H9 (cell line): ENCODE measurements around the gene PRKAG2. TPM values are rescaled to one million over a fixed set of nuclear protein-coding genes. Genes with fewer than 3 reads are reported as not detected.
A peak's percentile ranks its signal among the peaks of the same experiment; 100 is the strongest.

Experiments
- DNase-seq: peaks from one replicate; pipeline ENCODE4 v3.0.0-alpha.2; 2017
- H2AFZ ChIP-seq: one replicate; pipeline ENCODE4 v1.6.1; 2013; ENCODE audit warnings: mild to moderate bottlenecking, low read length, control low read depth, moderate library complexity
- H2AK5ac ChIP-seq: 2 replicates; pipeline ENCODE4 v1.6.1; 2013; ENCODE audit warnings: low read length, control low read depth, mixed read lengths; ENCODE audit not compliant: insufficient read length
- H2BK120ac ChIP-seq: one replicate; pipeline ENCODE4 v1.6.1; 2013; ENCODE audit warnings: low read depth, mild to moderate bottlenecking, low read length, control low read depth, inconsistent platforms; ENCODE audit not compliant: poor library complexity, severe bottlenecking
- H2BK12ac ChIP-seq: 2 replicates; pipeline ENCODE4 v1.6.1; 2013; ENCODE audit warnings: low read length, control low read depth, mixed read lengths, low read depth; ENCODE audit not compliant: insufficient read length
- H2BK15ac ChIP-seq: 2 replicates; pipeline ENCODE4 v1.6.1; 2013; ENCODE audit warnings: low read depth, low read length, control low read depth
- H2BK20ac ChIP-seq: one replicate; pipeline ENCODE4 v1.6.1; 2013; ENCODE audit warnings: low read depth, mild to moderate bottlenecking, low read length, control low read depth, inconsistent platforms; ENCODE audit not compliant: poor library complexity, severe bottlenecking
- H2BK5ac ChIP-seq: 2 replicates; pipeline ENCODE4 v1.6.1; 2013; ENCODE audit warnings: low read length, control low read depth, mixed read lengths; ENCODE audit not compliant: insufficient read length
- H3K14ac ChIP-seq: 2 replicates; pipeline ENCODE4 v1.6.1; 2013; ENCODE audit warnings: low read length, control low read depth; ENCODE audit not compliant: insufficient read depth
- H3K18ac ChIP-seq: 2 replicates; pipeline ENCODE4 v1.6.1; 2013; ENCODE audit warnings: low read depth, mild to moderate bottlenecking, mixed read lengths, low read length, control low read depth; ENCODE audit not compliant: insufficient read length
- H3K23ac ChIP-seq: 2 replicates; pipeline ENCODE4 v1.6.1; 2013; ENCODE audit warnings: low read length, control low read depth, mixed read lengths, low read depth; ENCODE audit not compliant: insufficient read length
- H3K23me2 ChIP-seq: 2 replicates; pipeline ENCODE4 v1.6.1; 2013; ENCODE audit warnings: low read depth, mild to moderate bottlenecking, mixed read lengths, low read length, control low read depth; ENCODE audit not compliant: insufficient read length, poor library complexity, severe bottlenecking
- H3K27ac ChIP-seq: 2 replicates; pipeline ENCODE4 v1.5.1; 2013; ENCODE audit warnings: low read length, control low read depth, mixed read lengths, low read depth; ENCODE audit not compliant: insufficient read length
- H3K27me3 ChIP-seq: 2 replicates; pipeline ENCODE4 v1.6.1; 2013; ENCODE audit warnings: low read length, control low read depth, inconsistent platforms; ENCODE audit not compliant: insufficient read depth
- H3K4ac ChIP-seq: 2 replicates; pipeline ENCODE4 v1.6.1; 2013; ENCODE audit warnings: low read depth, mild to moderate bottlenecking, control low read depth, inconsistent platforms, low read length, moderate library complexity
- H3K4me1 ChIP-seq: 2 replicates; pipeline ENCODE4 v1.6.1; 2013; ENCODE audit warnings: low read length, control low read depth, inconsistent platforms; ENCODE audit not compliant: insufficient read depth
- H3K4me2 ChIP-seq: 2 replicates; pipeline ENCODE4 v1.6.1; 2013; ENCODE audit warnings: low read length, control low read depth, mixed read lengths; ENCODE audit not compliant: insufficient read length, insufficient read depth
- H3K56ac ChIP-seq: 2 replicates; pipeline ENCODE4 v1.6.1; 2013; ENCODE audit warnings: low read depth, mild to moderate bottlenecking, mixed read lengths, low read length, control low read depth; ENCODE audit not compliant: insufficient read length
- H3K79me1 ChIP-seq: 2 replicates; pipeline ENCODE4 v1.6.1; 2013; ENCODE audit warnings: low read depth, mild to moderate bottlenecking, moderate library complexity, low read length, control low read depth, inconsistent platforms; ENCODE audit not compliant: insufficient read depth, poor library complexity, severe bottlenecking
- H3K79me2 ChIP-seq: 2 replicates; pipeline ENCODE4 v1.6.1; 2013; ENCODE audit warnings: low read length, control low read depth, inconsistent platforms; ENCODE audit not compliant: insufficient read depth
- H3K9ac ChIP-seq: 2 replicates; pipeline ENCODE4 v1.6.1; 2013; ENCODE audit warnings: low read length, control low read depth, mixed read lengths; ENCODE audit not compliant: insufficient read length; ENCODE audit errors: extremely low read depth
- H3K9me3 ChIP-seq: one replicate; pipeline ENCODE4 v1.6.1; 2013; ENCODE audit warnings: low read depth, low read length, inconsistent platforms; ENCODE audit not compliant: control insufficient read depth
- H3T11ph ChIP-seq: one replicate; pipeline ENCODE4 v1.6.1; 2013; ENCODE audit warnings: mild to moderate bottlenecking, low read length, control low read depth, inconsistent platforms
- H4K20me1 ChIP-seq: one replicate; pipeline ENCODE4 v1.6.1; 2013; ENCODE audit not compliant: control insufficient read depth, insufficient read length, insufficient read depth
- H4K5ac ChIP-seq: 2 replicates; pipeline ENCODE4 v1.6.1; 2013; ENCODE audit warnings: low read depth, mild to moderate bottlenecking, mixed read lengths, low read length, control low read depth; ENCODE audit not compliant: insufficient read length
- H4K8ac ChIP-seq: replicated peaks from 2 replicates; pipeline ENCODE4 v1.6.1; 2013; ENCODE audit warnings: low read length, control low read depth, mixed read lengths, low read depth; ENCODE audit not compliant: insufficient read length
- H4K91ac ChIP-seq: 2 replicates; pipeline ENCODE4 v1.6.1; 2013; ENCODE audit warnings: low read depth, mild to moderate bottlenecking, moderate library complexity, mixed read lengths, low read length, control low read depth; ENCODE audit not compliant: insufficient read length
- H3K27ac Mint-ChIP-seq, 3 experiments: 2 replicates in 2 of 3; 3 replicates in 1 of 3; pipeline ENCODE4 v1.8.0; 2020 to 2021; ENCODE audit warnings: mixed read lengths in 3 of 3, mild to moderate bottlenecking in 1 of 3, moderate library complexity in 1 of 3
- H3K27me3 Mint-ChIP-seq: 2 replicates; pipeline ENCODE4 v1.8.0; 2021; ENCODE audit warnings: low read depth, mild to moderate bottlenecking, moderate library complexity, mixed read lengths
- H3K36me3 Mint-ChIP-seq, 3 experiments: 2 replicates in 2 of 3; 3 replicates in 1 of 3; pipeline ENCODE4 v1.8.0; 2020 to 2021; ENCODE audit warnings: low read depth in 3 of 3, mixed read lengths in 3 of 3; ENCODE audit not compliant: insufficient read depth in 1 of 3
- H3K4me1 Mint-ChIP-seq, 2 experiments: 2 replicates each; pipeline ENCODE4 v1.8.0; 2020; ENCODE audit warnings: mixed read lengths in 2 of 2
- H3K4me3 Mint-ChIP-seq, 2 experiments: 2 replicates in 1 of 2; 3 replicates in 1 of 2; pipeline ENCODE4 v1.8.0; 2020 to 2021; ENCODE audit warnings: mild to moderate bottlenecking in 2 of 2, mixed read lengths in 2 of 2, moderate library complexity in 1 of 2
- H3K9me3 Mint-ChIP-seq, 2 experiments: 2 replicates in 1 of 2; 3 replicates in 1 of 2; pipeline ENCODE4 v1.8.0; 2020; ENCODE audit warnings: mild to moderate bottlenecking in 2 of 2, mixed read lengths in 2 of 2, moderate library complexity in 1 of 2
- CTCF ChIP-seq: fragments of 200-600 bp; sonication (generic); conservative IDR thresholded peaks from 3 replicates; pipeline ENCODE4 v1.8.0; 2021; ENCODE audit warnings: antibody characterized with exemption, mild to moderate bottlenecking
- WGBS: extraction: QIAGEN DNeasy Blood & Tissue Kit; methylation state at CpG from one replicate; pipeline ENCODE4 v1.1.7; 2013; ENCODE audit warnings: missing lambda C conversion rate, low lambda C conversion rate, mixed read lengths; ENCODE audit not compliant: insufficient read length; ENCODE audit errors: extremely low coverage; 5-methylcytosine and 5-hydroxymethylcytosine counted together
- total RNA-seq: library from RNA; stranded (reverse); gene quantifications from 2 replicates; pipeline ENCODE4 v1.2.1, GENCODE V29; 2021

PRKAG2 gene
- total RNA-seq, 1 experiment from 2014 or later, result 11.8 TPM

- no peak overlapping the region for H3K9ac ChIP-seq
- H4K5ac ChIP-seq, result no peak overlapping the region
These were observed 214.6 kb downstream of the PRKAG2 start for GRCh38 chr7:151662251-151662826.

More at GRCh38 chr7:151662251-151662826, 214.6 kb downstream of the PRKAG2 start:
- no peak overlapping the region for H4K91ac ChIP-seq
- H3T11ph ChIP-seq, result no peak overlapping the region
- no peak for DNase-seq
- no peak overlapping the region for H3K4ac ChIP-seq
- Mint-ChIP-seq H3K4me1 (no peaks in the 10 kb centered on the region), H3K4me3 (no peak overlapping the region), H3K36me3 (no peaks in the 10 kb centered on the region), H3K27me3 (0 out of 2 replicates have a peak, but pooled peaks cover 6% of the 10 kb centered on the region), H3K27ac (peak overlapping the region in 1 of 3 experiments; percentile 81; a peak in 2 of 7 replicates), H3K9me3 (peaks cover 0 to 3% of the 10 kb centered on the region in 2 experiments; a peak in 2 of 5 replicates)
- no peaks in the 10 kb centered on the region for H3K9me3 ChIP-seq
- H2BK12ac ChIP-seq, result no peak overlapping the region
- no peak overlapping the region for H4K8ac ChIP-seq
- H3K79me2 ChIP-seq, result no peaks in the 10 kb centered on the region
- H3K4me2 ChIP-seq, result no peak overlapping the region
- H2BK20ac ChIP-seq, result no peak overlapping the region
- no peak overlapping the region for H3K14ac ChIP-seq
- no CpG with 5 or more reads among the region's 7 CpGs for WGBS
- TF ChIP-seq CTCF, result no peak
- H3K23me2 ChIP-seq, result no peaks in the 10 kb centered on the region
- no peak overlapping the region for H2AFZ ChIP-seq
- no peaks in the 10 kb centered on the region for H3K4me1 ChIP-seq
- no peak overlapping the region for H3K23ac ChIP-seq
- no peak overlapping the region for H2BK120ac ChIP-seq
- no peaks in the 10 kb centered on the region for H3K27me3 ChIP-seq
- H3K79me1 ChIP-seq, result no peaks in the 10 kb centered on the region
- no peak overlapping the region for H2BK15ac ChIP-seq
- H3K18ac ChIP-seq, result no peak overlapping the region
- H2AK5ac ChIP-seq, result no peak overlapping the region
- H4K20me1 ChIP-seq, result no peaks in the 10 kb centered on the region
- H2BK5ac ChIP-seq, result no peak overlapping the region
- no peak overlapping the region for H3K27ac ChIP-seq
- no peak overlapping the region for H3K56ac ChIP-seq
